ENCODE data around the gene MYT1.

DNA sequence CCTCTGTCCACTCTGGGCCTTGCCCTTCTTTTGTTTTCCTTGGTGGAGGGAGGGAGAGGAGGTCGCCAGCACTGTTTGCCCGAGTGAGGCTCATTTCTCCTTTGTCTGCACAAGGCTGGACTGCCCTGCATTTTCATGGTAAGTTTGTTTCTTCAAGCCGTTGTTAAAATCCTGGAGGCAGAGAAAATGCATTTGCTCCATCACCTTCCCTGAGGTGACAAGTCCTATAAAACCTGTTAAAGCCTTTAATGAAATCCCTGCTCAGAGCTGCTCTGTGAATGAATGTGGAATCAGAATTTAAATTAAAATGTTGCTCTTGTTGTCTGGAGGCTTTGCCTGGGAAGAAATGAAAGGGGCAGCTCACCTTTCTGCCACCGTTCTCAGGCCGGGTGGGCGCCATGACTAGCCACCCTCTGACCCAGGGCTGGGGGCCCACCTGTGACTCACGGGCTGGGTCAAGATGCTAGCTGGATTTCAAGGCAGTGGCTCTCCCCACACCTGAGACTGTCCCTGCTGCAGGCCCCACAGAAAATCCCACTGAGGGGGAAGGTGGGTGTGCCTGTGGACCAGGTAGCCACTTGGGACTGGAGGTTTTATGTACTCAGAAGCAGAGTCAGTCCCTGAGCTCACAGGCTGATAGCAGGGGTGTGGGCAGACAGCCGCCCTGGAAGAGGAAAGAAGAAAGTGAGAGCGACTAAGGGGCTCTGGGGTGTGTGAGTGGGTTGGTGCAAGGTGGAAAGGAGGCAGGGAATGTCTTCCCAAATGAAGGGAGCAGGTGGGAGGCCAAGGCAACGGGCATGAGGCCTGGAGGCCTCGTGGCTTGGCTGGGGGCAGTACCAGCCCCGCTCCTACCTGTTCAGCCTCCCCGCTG lies 24.0 kb upstream of the MYT1 start:
- TF ChIP-seq, protein P1, sequence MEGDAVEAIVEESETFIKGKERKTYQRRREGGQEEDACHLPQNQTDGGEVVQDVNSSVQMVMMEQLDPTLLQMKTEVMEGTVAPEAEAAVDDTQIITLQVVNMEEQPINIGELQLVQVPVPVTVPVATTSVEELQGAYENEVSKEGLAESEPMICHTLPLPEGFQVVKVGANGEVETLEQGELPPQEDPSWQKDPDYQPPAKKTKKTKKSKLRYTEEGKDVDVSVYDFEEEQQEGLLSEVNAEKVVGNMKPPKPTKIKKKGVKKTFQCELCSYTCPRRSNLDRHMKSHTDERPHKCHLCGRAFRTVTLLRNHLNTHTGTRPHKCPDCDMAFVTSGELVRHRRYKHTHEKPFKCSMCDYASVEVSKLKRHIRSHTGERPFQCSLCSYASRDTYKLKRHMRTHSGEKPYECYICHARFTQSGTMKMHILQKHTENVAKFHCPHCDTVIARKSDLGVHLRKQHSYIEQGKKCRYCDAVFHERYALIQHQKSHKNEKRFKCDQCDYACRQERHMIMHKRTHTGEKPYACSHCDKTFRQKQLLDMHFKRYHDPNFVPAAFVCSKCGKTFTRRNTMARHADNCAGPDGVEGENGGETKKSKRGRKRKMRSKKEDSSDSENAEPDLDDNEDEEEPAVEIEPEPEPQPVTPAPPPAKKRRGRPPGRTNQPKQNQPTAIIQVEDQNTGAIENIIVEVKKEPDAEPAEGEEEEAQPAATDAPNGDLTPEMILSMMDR (conservative IDR thresholded peaks at IDR 0.05 in 1 of 2, IDR thresholded peaks at IDR 0.05 in 1 of 2; ENCODE audit: extremely low read depth in 1 of 2, insufficient read depth in 1 of 2, low read depth in 1 of 2, low read length in 2 of 2): no peak
- no peak for TF ChIP-seq EZH2 (IDR thresholded peaks at IDR 0.05; ENCODE audit: borderline replicate concordance, low read length)
